ENCODE results near the gene DNAAF5. TPM values are rescaled to one million over a fixed set of nuclear protein-coding genes. Genes with fewer than 3 reads are reported as not detected.
"Not testable (repeated sequence)": the region's sequence is repeated elsewhere in the genome, so short reads cannot be mapped to it uniquely, and the experiment has no call there.

DNAAF5 gene
- total RNA-seq, 1 donor from 2014 or later = 18.1 TPM

GRCh38 chr7:794207-794606 lies 67.7 kb downstream of the DNAAF5 start:
- DNase-seq = no peak
- Histone ChIP-seq H3K36me3 (no peaks in the 10 kb centered on the region), H3K4me3 (no peak overlapping the region), H3K27me3 (ENCODE audit: low read depth) (no peaks in the 10 kb centered on the region), H3K4me1 (peaks cover 9% of the 10 kb centered on the region), H3K27ac (replicated peaks) (peak overlapping the region; percentile 59), H3K9me3 (replicated peaks) (no peaks in the 10 kb centered on the region)
- intact Hi-C loops (cut with micrococcal nuclease) = no loop called here
- TF ChIP-seq CTCF (IDR thresholded peaks at IDR 0.05; ENCODE audit: borderline replicate concordance) = no peak

GRCh38 chr7:794671-795329 lies 68.3 kb downstream of the DNAAF5 start:
- no peaks in the 10 kb centered on the region for H3K36me3 ChIP-seq
- no peak overlapping the region for H3K4me3 ChIP-seq
- intact Hi-C loops (cut with micrococcal nuclease) = no loop called here
- DNase-seq = no peak
- no peaks in the 10 kb centered on the region for H3K27me3 ChIP-seq (ENCODE audit: low read depth)
- no peaks in the 10 kb centered on the region for H3K9me3 ChIP-seq (replicated peaks)
- no peak overlapping the region for H3K27ac ChIP-seq (replicated peaks)
- TF ChIP-seq CTCF (IDR thresholded peaks at IDR 0.05; ENCODE audit: borderline replicate concordance) = no peak
- H3K4me1 ChIP-seq = peaks cover 9% of the 10 kb centered on the region

- H3K9me3 ChIP-seq (replicated peaks); H3K4me3 ChIP-seq; H3K36me3 ChIP-seq; DNase-seq; H3K27ac ChIP-seq (replicated peaks); H3K27me3 ChIP-seq (ENCODE audit: low read depth); intact Hi-C loops (cut with micrococcal nuclease): not testable (repeated sequence)
- H3K4me1 ChIP-seq = peaks cover 20% of the 10 kb centered on the region
Observed at GRCh38 chr7:796434-797169, 70.1 kb downstream of the DNAAF5 start.

GRCh38 chr7:798921-799470 lies 72.5 kb downstream of the DNAAF5 start:
- no peak overlapping the region for H3K27ac ChIP-seq (replicated peaks)

GRCh38 chr7:800692-801091 lies 74.2 kb downstream of the DNAAF5 start:
- no peaks in the 10 kb centered on the region for H3K36me3 ChIP-seq
- H3K27ac ChIP-seq (replicated peaks) = peak overlapping the region; percentile 40
- no peak for TF ChIP-seq CTCF (IDR thresholded peaks at IDR 0.05; ENCODE audit: borderline replicate concordance)
- H3K27me3 ChIP-seq (ENCODE audit: low read depth) = no peaks in the 10 kb centered on the region
- DNase-seq = no peak
- no peaks in the 10 kb centered on the region for H3K9me3 ChIP-seq (replicated peaks)
- H3K4me3 ChIP-seq = no peak overlapping the region
- peaks cover 29% of the 10 kb centered on the region for H3K4me1 ChIP-seq
- intact Hi-C loops (cut with micrococcal nuclease) = no loop called here

More at GRCh38 chr7:798921-799470, 72.5 kb downstream of the DNAAF5 start:
- DNase-seq = no peak
- no peaks in the 10 kb centered on the region for H3K27me3 ChIP-seq (ENCODE audit: low read depth)
- H3K4me3 ChIP-seq = no peak overlapping the region
- TF ChIP-seq CTCF (IDR thresholded peaks at IDR 0.05; ENCODE audit: borderline replicate concordance) = no peak
- H3K9me3 ChIP-seq (replicated peaks) = no peaks in the 10 kb centered on the region
- no peaks in the 10 kb centered on the region for H3K36me3 ChIP-seq
- intact Hi-C loops (cut with micrococcal nuclease) = no loop called here
- peaks cover 22% of the 10 kb centered on the region for H3K4me1 ChIP-seq

- H3K4me3 ChIP-seq; intact Hi-C loops (cut with micrococcal nuclease); H3K27me3 ChIP-seq (ENCODE audit: low read depth); H3K36me3 ChIP-seq; H3K9me3 ChIP-seq (replicated peaks); DNase-seq: not testable (repeated sequence)
- peak overlapping the region; percentile 40 for H3K27ac ChIP-seq (replicated peaks)
- peaks cover 34% of the 10 kb centered on the region for H3K4me1 ChIP-seq
Observed at GRCh38 chr7:801351-801750, 74.9 kb downstream of the DNAAF5 start.
